Activated T-cell treated with anti-CD3 and anti-CD28 coated beads for 24 hours (primary cell): ENCODE measurements around the gene FBXO47.

ENCODE experiments used
- DNase-seq: peaks from one replicate; pipeline ENCODE4 v3.0.0-alpha.2; 2020; ENCODE audit warnings: low read depth

The FBXO47 gene

GRCh38 chr17:38967290-38967738 lies at the start of gene FBXO47:
Gene FBXO47 (minus strand): TSS chr17:38967403. CDS start chr17:38963025, 4,378 bp downstream.
- peak; percentile 77 for DNase-seq

- no peak for DNase-seq
Observed at GRCh38 chr17:39016193-39017153, 49.3 kb upstream of the FBXO47 start.

DNA sequence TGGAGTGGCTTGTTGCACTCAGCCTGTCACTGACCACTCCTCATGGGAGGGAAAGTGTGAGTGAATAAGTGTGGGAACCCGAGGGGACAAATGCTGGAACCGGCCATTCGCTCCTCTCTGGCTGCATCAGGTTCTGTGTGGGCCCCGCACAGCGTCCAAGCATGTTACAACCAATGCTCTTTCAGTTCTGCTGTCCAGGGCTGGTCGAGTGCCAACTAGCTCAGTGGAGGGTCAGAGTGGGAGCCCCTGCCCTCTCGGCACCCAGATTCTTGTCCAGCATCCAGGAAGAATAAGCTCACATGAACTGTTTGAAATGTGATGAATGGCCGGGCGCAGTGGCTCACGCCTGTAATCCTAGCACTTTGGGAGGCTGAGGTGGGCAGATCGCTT lies 48.3 kb upstream of the FBXO47 start:
- DNase-seq = no peak

DNA sequence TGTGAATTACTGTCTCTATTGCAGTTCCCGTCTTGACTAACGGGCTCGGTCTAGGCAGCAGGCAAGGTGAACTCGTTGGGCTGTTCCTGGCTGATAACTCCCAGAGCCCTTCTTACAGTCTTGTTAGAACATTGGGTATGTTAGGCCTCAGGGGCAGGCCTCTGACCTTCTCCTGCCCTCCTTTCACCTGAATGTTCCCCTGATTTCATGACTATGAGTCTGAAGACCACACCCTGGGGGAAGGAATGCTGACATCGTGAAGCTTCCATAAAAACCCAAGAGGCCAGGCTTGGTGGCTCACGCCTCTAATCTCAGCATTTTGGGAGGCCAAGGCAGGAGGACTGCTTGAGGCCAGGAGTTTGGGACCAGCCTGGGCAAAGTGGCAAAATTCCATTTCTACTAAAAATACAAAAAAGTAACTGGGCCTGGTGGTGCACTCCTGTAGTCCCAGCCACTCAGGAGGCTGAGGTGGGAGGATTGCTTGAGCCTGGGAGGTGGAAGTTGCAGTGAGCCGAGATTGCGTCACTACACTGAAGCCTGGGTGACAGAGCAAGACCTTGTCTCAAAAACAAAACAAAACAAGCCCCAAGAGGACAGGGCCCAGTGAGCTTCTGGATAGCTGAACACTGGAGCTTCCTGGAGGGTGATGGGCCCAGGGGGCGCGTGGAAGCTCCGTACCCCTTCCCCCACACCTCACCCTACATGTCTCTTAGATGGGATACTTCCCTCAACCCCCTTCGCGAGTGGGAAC lies 47.8 kb upstream of the FBXO47 start:
- no peak for DNase-seq

DNA sequence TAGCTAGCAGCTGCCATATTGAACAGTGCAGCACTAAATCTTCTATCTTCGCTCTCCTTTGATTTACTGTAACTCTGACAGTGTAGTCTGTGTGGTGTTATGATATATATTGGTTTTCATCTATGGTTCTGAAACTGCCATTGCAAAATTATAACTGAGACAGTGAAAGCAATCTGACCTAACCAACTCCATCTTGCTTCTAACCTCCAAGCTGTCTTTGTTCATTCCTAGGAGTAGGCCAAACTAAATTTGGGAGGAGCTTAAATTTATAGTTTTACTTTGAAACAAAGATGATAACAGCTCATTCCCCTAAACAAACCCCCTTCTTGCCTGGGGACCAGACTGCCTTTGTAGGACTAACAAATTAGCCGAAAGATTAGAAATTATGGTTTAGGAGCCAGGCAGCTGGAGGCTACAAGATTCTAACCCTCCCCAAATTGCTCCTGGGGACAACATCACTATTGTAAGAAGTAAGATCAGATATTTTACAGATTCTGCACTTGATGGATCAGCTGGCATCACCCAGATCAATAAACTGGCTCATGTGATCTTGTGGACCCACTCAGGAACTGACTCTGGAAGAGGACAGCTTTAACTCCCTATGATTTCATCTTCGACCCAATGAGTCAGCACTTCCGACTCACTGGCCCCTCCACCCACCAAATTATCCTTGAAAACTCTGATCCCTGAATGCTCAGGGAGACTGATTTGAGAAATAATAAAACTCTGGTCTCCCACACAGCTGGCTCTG lies 47.0 kb upstream of the FBXO47 start:
- DNase-seq = no peak

GRCh38 chr17:39012725-39013124 lies 45.5 kb upstream of the FBXO47 start:
- DNase-seq = no peak

GRCh38 chr17:39011907-39012468 lies 44.8 kb upstream of the FBXO47 start:
- DNase-seq = no peak

DNA sequence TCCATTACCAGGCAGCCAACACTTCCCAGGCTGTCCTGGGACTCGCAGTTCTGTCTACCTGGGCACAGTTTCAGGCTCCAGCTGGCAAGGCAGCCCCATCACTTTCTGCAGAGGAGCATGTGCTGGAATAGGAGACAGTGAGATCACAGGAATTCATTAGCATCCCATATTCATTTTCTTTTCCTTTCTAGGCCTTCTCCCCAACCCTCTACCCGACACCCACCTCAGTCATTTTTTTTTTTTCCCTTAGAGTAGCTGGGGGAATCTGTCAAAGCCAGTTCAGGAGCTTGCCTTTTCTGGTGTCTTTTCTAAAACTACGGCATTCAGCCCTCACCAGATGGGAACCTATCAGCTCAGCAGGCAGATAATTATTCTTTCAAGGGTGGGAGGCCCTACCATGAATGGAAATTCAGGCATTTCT lies 42.4 kb upstream of the FBXO47 start:
- DNase-seq = no peak

DNA sequence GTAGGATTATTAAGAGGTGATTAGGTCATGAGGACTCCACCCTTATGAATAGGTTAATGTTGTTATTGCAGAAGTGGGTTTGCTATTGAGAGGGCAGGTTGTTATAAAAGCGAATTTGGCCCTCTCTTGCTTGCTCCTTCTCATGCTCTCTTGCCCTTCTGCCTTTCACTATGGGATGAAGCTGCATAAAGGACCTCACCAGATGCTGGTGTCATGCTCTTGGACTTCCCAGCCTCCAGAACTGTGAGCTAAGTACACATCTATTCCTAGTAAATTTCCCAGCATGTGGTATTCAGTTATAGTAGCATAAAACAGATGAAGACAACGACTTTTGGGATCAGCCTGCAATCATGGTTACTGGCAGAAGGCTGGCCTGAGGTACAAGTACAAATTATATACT lies 41.4 kb upstream of the FBXO47 start:
- DNase-seq = no peak

DNA sequence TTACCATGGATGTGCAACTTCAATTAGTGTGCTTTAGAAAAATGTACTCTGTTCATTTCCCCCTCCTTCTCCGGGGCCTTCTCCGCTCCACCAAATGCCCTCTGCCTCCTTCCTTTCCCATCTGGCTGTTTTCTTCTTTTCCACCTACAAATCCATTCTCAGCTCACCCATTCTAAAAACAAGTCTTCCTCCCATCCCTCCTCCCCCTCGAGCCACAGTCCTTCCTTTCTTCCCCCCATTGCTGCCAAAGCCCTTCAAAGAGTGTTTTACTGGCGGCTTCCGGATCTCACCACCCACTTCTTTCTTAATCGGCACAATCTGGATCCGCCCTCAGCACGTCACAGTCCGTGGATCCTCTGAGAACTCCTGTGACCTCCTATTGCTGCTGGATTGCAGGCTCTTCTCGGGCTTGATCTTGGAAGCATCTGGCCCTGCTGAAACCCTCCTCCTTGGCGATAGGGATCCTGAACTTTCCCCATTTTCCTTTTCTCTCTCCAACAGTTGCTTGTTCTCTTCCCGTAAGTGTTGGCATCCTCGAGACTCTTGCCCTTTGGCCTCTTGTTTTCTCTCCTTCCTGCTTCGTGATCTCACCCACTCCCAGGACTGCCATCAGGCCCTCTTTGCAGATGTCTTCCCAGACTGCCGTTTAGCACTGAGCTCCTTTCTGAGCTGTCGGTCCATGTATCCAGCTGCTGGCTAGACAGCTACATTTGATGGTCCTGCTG lies 36.0 kb upstream of the FBXO47 start:
- DNase-seq = peak; percentile 28

- DNase-seq = no peak
Observed at GRCh38 chr17:39001703-39002637, 34.8 kb upstream of the FBXO47 start.

- DNase-seq = no peak
Observed at GRCh38 chr17:39000021-39000601, 32.9 kb upstream of the FBXO47 start.

DNA sequence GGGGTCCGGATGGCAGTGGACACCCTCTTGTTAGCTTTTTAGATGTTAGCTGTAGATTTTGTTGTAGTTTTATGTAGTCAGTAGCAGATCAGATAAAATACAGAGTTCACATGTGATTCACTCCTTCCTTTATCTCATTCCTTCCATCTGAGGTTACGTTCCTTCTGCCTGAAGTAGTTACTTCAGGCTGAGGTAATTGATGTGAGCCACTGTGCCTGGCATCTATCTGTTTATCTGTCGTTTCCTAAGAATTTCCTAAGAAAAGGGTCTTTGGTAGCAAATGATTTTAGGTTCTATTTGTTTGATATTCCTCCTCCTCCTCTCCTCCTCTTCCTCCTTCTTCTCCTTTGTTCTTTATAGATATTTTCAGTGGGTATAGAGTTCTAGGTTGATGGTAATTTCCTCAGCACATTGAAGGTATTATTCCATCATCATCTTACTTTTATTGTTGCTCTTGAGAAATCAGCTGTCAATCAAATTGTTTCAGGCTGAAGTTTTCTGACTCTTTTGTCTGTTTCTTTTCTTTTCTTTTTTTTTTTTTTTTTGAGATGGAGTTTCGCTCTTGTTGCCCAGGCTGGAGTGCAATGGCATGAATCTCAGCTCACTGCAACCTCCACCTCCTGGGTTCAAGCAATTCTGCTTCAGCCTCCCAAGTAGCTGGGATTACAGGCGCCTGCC lies 29.6 kb upstream of the FBXO47 start:
- DNase-seq = no peak

DNA sequence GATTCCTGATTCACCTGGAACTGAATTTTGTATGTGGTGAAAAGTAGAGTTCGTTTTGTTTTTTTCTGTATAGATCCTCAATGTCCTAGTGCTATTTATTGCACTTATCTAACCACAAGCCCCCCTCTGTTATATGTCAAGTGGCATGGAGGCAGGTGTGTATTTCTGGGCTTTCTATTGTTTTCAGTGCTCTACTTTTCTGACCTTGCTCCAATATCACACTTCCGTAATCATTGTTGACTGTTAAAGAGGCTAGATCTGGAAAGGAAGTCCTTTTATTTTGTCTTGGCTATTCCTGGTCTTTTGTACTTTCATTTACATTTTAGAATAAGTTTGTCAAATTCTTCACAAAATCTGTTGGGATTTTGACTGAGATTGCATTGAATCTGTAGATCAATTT lies 26.8 kb upstream of the FBXO47 start:
- no peak for DNase-seq

DNA sequence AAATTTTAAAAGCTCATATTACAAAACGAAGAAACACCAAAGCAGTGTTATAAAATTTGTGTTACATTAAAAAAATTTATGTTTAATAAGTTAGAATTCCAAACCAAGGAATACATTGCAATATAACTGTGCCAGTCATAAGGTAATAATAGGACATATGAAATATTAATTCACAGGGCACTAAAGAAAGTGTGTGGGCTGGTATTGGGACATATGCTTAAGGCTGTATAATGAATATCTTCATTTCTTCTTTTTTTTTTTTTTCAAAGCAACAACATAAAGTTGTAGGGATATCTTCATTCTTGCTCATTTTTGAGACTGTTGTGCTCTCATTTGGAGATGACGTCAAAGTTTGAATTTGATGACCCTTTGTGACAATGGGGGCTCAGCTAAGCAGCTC lies 17.5 kb upstream of the FBXO47 start:
- DNase-seq = no peak

DNA sequence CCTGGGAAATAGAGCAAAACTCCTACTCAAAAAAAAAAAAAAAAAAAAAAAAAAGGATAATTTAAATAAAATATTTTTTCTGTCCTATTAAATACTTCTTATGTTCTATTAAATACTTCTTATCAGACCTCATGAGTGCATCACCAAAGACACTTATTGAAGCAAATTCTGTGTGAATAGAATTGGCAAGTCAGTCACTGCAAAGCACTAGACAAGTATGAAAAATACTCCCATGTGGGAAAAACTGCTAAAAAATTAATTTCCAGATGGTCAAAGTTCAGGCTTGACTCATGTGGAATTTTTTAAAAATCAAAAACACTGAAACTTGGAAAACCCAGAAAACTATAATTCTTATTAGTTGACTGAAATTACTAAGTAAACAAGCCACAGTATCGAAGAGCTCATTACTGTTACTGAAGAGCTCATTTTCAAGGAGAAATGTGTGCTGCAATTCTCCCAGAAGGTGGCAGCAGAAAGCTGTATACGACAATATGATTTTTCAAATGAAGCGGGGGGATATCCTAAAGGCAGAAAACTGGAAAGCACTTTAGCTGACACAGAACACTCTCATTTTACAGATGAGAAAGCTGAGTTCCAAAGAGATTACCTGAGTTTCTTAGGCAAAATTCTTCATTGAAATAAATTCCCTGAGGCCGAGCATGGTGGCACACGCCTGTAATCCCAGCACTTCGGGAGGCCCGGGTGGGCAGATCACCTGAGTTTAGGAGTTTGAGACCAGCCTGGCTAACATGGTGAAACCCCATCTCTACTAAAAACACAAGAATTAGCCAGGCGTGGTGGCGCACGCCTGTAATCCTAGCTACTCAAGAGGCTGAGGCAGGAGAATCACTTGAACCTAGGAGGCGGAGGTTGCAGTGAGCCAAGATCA lies 15.9 kb upstream of the FBXO47 start:
- peak; percentile 30 for DNase-seq

DNA sequence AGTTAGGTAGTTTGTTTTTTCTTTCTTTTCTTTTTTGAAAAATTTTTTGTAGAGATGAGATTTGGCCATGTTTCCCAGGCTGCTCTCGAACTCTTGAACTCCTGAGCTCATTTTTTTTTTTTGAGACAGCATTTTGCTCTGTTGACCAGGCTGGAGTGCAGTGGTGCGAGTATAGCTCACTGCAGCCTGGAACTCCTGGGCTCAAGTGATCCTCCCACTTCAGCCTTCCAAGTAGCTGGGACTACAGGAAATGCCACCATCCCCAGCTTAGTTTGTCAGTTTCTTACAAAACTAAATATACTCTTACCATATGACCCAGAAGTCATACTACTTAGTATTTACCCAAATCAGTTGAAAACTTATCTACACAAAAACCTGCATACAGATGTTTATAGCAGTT lies 14.4 kb upstream of the FBXO47 start:
- no peak for DNase-seq
